GM19328 (cell line): ENCODE data around the gene KPNA2.
"Not testable (repeated sequence)": the region's sequence is repeated elsewhere in the genome, so short reads cannot be mapped to it uniquely, and the experiment has no call there.

Source experiments
- ATAC-seq: cut with Tn5 transposase; IDR thresholded peaks from one replicate; pipeline ENCODE4 v1.9.1; 2021; ENCODE audit warnings: mild to moderate bottlenecking, moderate library complexity; ENCODE audit not compliant: unreplicated experiment

Gene KPNA2

DNA sequence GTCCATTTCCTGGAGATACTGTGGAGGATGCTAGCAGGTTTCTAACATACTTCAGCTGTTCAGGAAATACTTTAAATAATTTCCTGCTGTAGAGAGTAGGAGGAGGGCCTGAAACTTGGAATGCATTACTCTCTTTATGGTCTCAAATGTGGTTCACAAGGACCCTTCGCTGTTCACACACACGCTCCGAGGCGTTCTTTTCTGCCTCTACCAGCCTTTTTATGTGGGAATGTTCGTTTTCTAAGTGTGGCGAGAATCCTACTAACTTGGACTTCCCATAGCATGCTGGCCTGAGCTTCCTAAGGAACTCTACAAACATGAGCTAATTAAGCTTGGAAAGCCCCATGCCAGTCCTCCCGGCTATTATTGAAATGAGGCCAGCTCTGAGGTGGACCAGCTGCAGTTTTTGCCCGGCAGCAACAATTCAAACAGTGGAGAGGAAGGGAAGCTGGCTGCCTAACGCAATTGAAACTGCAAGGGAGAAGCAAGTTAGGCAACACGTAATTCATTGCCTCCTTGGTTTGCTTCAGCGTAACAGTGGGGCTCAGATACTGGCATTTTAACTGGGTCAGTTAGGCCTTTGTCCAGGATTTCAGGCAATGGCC, 18.9 kb downstream of the KPNA2 start:
- no peak for ATAC-seq

- no peak for ATAC-seq
Observed at GRCh38 chr17:68057531-68057952, 22.0 kb downstream of the KPNA2 start.

- no peak for ATAC-seq
Observed at GRCh38 chr17:68060336-68060735, 24.8 kb downstream of the KPNA2 start.

- ATAC-seq = no peak
Observed at GRCh38 chr17:68061512-68062313, 26.2 kb downstream of the KPNA2 start.

- ATAC-seq = not testable (repeated sequence)
Observed at GRCh38 chr17:68065366-68065765, 29.8 kb downstream of the KPNA2 start.

GRCh38 chr17:68068512-68068911, 33.0 kb downstream of the KPNA2 start:
- ATAC-seq = not testable (repeated sequence)

GRCh38 chr17:68070582-68071444, 35.3 kb downstream of the KPNA2 start:
- not testable (repeated sequence) for ATAC-seq

DNA sequence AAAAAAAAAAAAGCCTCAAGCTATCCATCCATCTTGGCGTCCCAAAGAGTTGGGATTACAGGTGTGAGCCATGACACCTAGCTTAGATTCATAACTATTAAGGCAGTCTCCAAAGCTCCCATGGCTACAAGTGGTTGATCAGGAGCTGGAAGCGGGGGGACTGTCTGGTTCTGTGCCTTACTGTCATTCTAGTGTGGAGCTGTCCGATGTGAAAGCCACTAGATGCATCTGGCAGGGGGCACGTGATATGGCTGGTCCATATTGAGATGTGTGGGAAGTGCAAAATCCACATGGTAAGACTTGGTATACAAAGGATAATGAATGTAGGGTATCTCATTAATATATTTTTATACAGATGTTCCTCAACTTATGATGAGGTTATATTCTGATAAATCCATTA, 38.7 kb downstream of the KPNA2 start:
- no peak for ATAC-seq

- not testable (repeated sequence) for ATAC-seq
Observed at GRCh38 chr17:68075953-68076607, 40.5 kb downstream of the KPNA2 start.

DNA sequence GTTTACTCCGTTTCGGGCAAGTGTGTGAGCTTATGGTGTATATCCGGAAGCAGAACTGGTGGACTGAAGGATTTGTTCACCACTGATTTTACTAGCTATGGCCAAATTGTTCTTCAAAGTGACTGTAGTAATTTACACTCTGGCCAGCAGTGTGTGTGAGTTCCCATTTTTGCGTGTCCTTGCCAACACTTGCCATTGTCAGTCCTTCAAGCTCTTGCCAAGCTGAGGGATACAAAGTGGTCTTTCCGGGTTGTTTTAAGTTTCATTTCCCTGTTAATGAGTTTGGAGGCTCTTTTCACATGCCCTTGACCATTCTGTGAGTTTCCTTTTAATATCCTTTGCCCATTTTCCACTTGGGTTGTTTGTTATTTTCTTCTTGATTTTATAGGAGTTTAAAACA, 42.0 kb downstream of the KPNA2 start:
- not testable (repeated sequence) for ATAC-seq

DNA sequence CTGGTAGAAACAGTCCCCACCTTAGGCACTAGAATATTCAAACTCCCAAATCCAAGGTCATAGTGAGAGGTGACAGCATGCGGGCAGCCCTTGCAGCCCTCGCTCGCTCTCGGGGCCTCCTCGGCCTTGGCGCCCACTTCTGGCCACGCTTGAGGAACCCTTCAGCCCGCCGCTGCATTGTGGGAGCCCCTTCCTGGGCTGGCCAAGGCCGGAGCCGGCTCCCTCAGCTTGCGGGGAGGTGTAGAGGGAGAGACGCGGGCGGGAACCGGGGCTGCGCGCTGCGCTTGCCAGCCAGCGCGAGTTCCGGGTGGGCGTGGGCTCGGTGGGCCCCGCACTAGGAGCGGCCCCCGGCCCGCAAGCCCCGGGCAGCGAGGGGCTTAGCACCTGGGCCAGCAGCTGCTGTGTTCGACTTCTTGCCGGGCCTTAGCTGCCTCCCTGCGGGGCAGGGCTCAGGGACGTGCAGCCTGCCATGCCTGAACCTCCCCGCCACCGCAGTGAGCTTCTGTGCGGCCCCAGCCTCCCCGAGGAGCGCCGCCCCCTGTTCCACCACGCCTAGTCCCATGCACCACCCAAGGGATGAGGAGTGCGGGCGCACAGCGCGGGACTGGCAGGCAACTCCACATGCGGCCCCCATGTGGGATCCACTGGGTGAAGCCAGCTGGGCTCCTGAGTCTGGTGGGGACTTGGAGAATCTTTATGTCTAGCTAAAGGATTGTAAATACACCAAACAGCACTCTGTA, 45.0 kb downstream of the KPNA2 start:
- no peak for ATAC-seq

- ATAC-seq = not testable (repeated sequence)
Observed at GRCh38 chr17:68081305-68082265, 46.0 kb downstream of the KPNA2 start.

DNA sequence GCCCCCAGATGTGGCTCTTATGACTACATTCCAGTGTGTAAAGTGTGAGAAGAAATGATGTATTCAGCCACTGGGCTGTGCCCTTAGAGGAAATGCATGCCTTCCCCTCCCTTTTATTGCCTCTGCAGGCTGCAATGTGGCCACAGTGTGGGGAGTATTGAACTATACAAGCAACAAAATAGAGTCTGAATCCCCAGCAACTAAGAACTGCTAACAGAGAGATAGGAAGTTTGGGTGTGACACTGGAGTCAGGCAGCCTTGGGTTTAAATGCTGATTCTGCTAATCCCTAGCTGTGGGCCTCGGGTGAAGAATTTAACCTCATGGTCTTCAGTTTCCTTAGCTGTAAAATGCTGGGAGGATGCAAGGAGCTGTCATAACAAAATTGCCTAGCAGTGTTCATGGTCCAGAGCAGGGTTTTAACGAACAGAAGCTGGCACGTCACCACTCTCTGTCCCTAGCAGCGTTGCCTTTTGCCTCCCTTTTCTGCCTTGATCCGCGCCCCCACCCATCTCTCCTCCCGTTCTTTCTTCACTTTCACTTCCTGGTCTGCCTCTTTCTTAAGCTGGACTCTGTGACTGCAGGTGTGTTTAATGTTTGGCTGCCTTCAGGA, 50.3 kb downstream of the KPNA2 start:
- ATAC-seq = no peak

- not testable (repeated sequence) for ATAC-seq
Observed at GRCh38 chr17:68086666-68087065, 51.1 kb downstream of the KPNA2 start.

DNA sequence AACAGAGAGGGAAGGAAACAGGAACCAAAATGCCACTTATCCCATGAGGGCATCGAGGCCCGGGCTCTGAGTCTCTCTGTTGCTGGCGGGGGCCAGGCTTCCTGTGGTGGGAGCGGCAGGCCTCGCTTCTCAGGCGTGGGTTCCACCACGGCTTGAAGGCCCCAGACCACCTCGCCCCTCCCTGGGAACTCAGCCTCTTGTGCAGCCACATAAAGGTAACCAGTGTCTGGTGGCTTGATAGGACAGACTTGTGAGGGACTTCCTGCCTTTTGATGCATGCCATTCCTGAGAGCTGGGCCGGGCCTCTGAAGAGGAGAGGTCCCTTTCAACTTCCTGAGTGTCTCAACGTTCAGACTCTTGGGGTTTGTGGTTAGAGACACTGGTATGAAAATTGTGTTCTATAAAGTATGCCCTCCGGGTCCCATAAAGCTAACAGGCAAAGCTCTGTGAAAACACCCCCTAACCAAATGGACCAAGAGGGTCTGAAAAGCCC, 51.6 kb downstream of the KPNA2 start:
- not testable (repeated sequence) for ATAC-seq

DNA sequence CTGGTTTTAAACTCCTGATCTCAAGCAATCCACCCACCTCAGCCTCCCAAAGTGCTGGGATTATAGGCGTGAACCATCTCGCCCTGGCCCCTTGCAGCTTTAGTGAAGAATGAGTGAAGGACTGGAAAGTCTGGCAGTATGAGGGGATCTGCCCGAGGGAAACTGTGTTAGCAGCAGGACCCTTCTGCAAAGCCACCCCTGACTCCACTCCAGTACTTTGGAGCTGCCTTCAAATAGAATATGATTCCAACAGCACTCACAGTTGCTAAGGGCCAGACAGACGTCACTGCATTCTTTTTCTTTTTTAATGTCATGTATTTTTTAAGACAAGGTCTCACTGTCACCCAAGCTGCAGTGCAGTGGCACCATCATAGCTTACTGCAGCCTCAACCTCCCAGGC, 52.3 kb downstream of the KPNA2 start:
- ATAC-seq = no peak

- no peak for ATAC-seq
Observed at GRCh38 chr17:68089881-68090280, 54.3 kb downstream of the KPNA2 start.

DNA sequence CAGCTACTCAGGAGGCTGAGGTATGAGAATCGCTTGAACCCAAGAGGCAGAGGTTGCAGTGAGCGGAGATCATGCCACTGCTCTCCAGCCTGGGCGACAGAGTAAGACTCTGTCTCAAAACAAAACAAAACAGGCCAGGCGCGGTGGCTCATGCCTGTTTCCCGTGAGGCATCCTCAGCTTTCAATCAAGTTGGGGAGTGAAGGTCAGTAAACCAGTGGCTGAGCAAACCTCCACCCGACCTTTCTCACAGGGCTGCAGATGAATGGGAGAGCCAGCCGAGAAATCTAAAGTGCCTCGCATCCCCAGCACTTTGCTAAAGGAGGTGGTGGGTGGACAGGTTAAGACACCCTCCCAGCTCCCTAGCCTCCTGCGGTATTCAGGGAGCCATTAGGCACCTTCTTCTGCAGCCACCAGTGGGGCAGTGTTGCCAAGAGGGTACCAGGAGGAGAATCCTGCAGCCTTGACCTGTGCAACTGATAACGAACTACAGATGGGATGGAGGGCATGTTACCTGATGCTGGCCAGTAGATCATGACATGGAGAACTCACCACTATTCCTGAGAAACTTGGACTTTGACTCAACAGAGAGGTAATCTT, 59.0 kb downstream of the KPNA2 start:
- no peak for ATAC-seq
